GM12892 (cell line): ENCODE measurements around the gene MACROD2. TPM values are rescaled to one million over a fixed set of nuclear protein-coding genes. Genes with fewer than 3 reads are reported as not detected.
"Not testable (repeated sequence)": the region's sequence is repeated elsewhere in the genome, so short reads cannot be mapped to it uniquely, and the experiment has no call there.

ENCODE experiments used
- DNase-seq: peaks from one replicate; pipeline ENCODE4 v3.0.0; 2011; ENCODE audit not compliant: insufficient read length
- FAIRE-seq: peaks from 2 replicates; lab custom pipeline; 2011; peaks lifted over from hg19 to GRCh38; lab: Jason Lieb, UNC
- POLR2A ChIP-seq: IDR thresholded peaks from 2 replicates; pipeline ENCODE4 v1.6.1; 2011; ENCODE audit warnings: low read depth, low read length, control low read depth
- POLR2AphosphoS5 ChIP-seq: IDR thresholded peaks from 2 replicates; pipeline ENCODE4 v1.6.1; 2011; ENCODE audit warnings: low read depth, low read length, control low read depth
- TAF1 ChIP-seq: IDR thresholded peaks from 2 replicates; pipeline ENCODE4 v1.6.1; 2011; ENCODE audit warnings: low read depth, mild to moderate bottlenecking, control low read depth, low read length, borderline replicate concordance
- polyA plus RNA-seq: library from polyadenylated mRNA; unstranded; fragments of >200 nt; gene quantifications from one replicate; pipeline ENCODE4 v1.2.1, GENCODE V29; 2012; ENCODE audit warnings: missing spikeins, inconsistent platforms; ENCODE audit not compliant: missing spikeins

The MACROD2 gene
- polyA plus RNA-seq, result 11.3 TPM

- FAIRE-seq (no peak), DNase-seq (no peak)
- TF ChIP-seq TAF1, result no peak
- no peak for TF ChIP-seq POLR2AphosphoS5
Measured at GRCh38 chr20:13995086-13995665, at the start of gene MACROD2. Gene MACROD2 (plus strand): TSS chr20:13995516.

- TF ChIP-seq POLR2A, result no peak
- TF ChIP-seq POLR2AphosphoS5, result no peak
- TF ChIP-seq TAF1, result no peak
- FAIRE-seq (no peak), DNase-seq (no peak)
Measured at GRCh38 chr20:13947719-13948118, 47.6 kb upstream of the MACROD2 start.

GRCh38 chr20:13953227-13953626 is 42.1 kb upstream of the MACROD2 start:
- no peak for FAIRE-seq
- TF ChIP-seq POLR2AphosphoS5, result no peak
- no peak for TF ChIP-seq POLR2A
- TF ChIP-seq TAF1, result no peak
- no peak for DNase-seq

GRCh38 chr20:13960119-13960518 is 35.2 kb upstream of the MACROD2 start:
- FAIRE-seq, result no peak
- TF ChIP-seq TAF1 (no peak), POLR2A (no peak), POLR2AphosphoS5 (no peak)

GRCh38 chr20:13960525-13960924 is 34.8 kb upstream of the MACROD2 start:
- DNase-seq (no peak), FAIRE-seq (no peak)
- TF ChIP-seq POLR2A (no peak), POLR2AphosphoS5 (no peak), TAF1 (no peak)

More at GRCh38 chr20:13960119-13960518, 35.2 kb upstream of the MACROD2 start:
- no peak for DNase-seq

GRCh38 chr20:13984211-13984610 is 11.1 kb upstream of the MACROD2 start:
- FAIRE-seq, result no peak
- no peak for TF ChIP-seq TAF1
- TF ChIP-seq POLR2A, result no peak
- no peak for TF ChIP-seq POLR2AphosphoS5
- DNase-seq, result no peak

- DNase-seq (no peak), FAIRE-seq (no peak)
- TF ChIP-seq POLR2AphosphoS5, result no peak
- no peak for TF ChIP-seq POLR2A
- TF ChIP-seq TAF1, result no peak
Measured at GRCh38 chr20:13990465-13990864, 4.9 kb upstream of the MACROD2 start, which contains the start of gene SEL1L2. Gene SEL1L2 (minus strand): TSS chr20:13990614. CDS start chr20:13990534, 80 bp downstream.

GRCh38 chr20:13991311-13991710 is 4.0 kb upstream of the MACROD2 start:
- no peak for FAIRE-seq
- TF ChIP-seq TAF1 (no peak), POLR2A (no peak), POLR2AphosphoS5 (no peak)
- no peak for DNase-seq

- not testable (repeated sequence) for DNase-seq, FAIRE-seq
Measured at GRCh38 chr20:13991955-13992354, 3.4 kb upstream of the MACROD2 start.

GRCh38 chr20:13995841-13996240 is 525 bp downstream of the MACROD2 start:
- DNase-seq (no peak), FAIRE-seq (no peak)
- TF ChIP-seq POLR2A (no peak), TAF1 (no peak), POLR2AphosphoS5 (no peak)

GRCh38 chr20:13996265-13996664 is 949 bp downstream of the MACROD2 start:
- no peak for TF ChIP-seq POLR2AphosphoS5
- no peak for TF ChIP-seq POLR2A
- TF ChIP-seq TAF1, result no peak
- DNase-seq, result no peak
- no peak for FAIRE-seq

- DNase-seq (no peak), FAIRE-seq (no peak)
- no peak for TF ChIP-seq POLR2AphosphoS5
- TF ChIP-seq TAF1, result no peak
- TF ChIP-seq POLR2A, result no peak
Measured at GRCh38 chr20:14000917-14001316, 5.6 kb downstream of the MACROD2 start.
